ENCODE measurements around the gene CDKL2. TPM values are rescaled to one million over a fixed set of nuclear protein-coding genes. Genes with fewer than 3 reads are reported as not detected.

The CDKL2 gene
- total RNA-seq, 1 donor from 2014 or later, result not detected

- no peaks in the 10 kb centered on the region for H3K27me3 Mint-ChIP-seq
- no peak for DNase-seq
- TF ChIP-seq CTCF (IDR thresholded peaks at IDR 0.05), result no peak
Measured at GRCh38 chr4:75612306-75612705, 18.0 kb downstream of the CDKL2 start.

GRCh38 chr4:75605928-75606327 lies 24.4 kb downstream of the CDKL2 start:
- Mint-ChIP-seq H3K9me3 (no peaks in the 10 kb centered on the region), H3K4me1 (no peaks in the 10 kb centered on the region), H3K27me3 (peaks cover 7% of the 10 kb centered on the region), H3K4me3 (no peak overlapping the region), H3K27ac (no peak overlapping the region), H3K36me3 (ENCODE audit: low read depth) (no peaks in the 10 kb centered on the region)
- TF ChIP-seq CTCF (IDR thresholded peaks at IDR 0.05), result no peak
- no peak for DNase-seq
- CTCF ChIA-PET, result no interaction called here
- POLR2A ChIA-PET, result no interaction called here
- intact Hi-C loops (cut with micrococcal nuclease), result no loop called here
- ATAC-seq (ENCODE audit: low read depth), result no peak

More at GRCh38 chr4:75612306-75612705, 18.0 kb downstream of the CDKL2 start:
- no peak overlapping the region for H3K4me3 Mint-ChIP-seq
- H3K27ac Mint-ChIP-seq, result no peak overlapping the region
- H3K9me3 Mint-ChIP-seq, result no peaks in the 10 kb centered on the region
- POLR2A ChIA-PET, result no interaction called here
- no peak for ATAC-seq (ENCODE audit: low read depth)
- CTCF ChIA-PET, result no interaction called here
- peaks cover 4% of the 10 kb centered on the region for H3K4me1 Mint-ChIP-seq
- no peaks in the 10 kb centered on the region for H3K36me3 Mint-ChIP-seq (ENCODE audit: low read depth)
- intact Hi-C loops (cut with micrococcal nuclease), result no loop called here

DNA sequence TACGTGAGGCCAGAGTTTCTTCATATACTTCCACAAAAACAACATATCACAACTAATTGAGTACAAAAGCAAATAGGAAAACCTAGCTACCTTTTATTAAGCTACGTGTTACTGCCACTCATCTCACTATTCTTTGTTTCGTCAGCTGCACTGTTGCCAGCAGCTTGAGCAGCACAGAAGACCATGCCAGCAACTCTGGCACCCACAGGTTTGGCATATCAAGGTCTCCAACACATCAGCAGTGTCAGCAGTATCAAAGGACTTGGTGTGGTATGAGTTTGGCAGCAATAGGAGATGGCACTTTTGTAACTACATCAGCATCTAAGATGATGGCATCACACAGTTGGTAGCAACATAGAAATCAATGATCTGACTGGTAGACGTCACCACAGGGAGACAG lies 30.7 kb downstream of the CDKL2 start:
- Mint-ChIP-seq H3K4me3 (no peak overlapping the region), H3K4me1 (no peaks in the 10 kb centered on the region), H3K36me3 (ENCODE audit: low read depth) (no peaks in the 10 kb centered on the region), H3K27ac (no peak overlapping the region), H3K9me3 (no peaks in the 10 kb centered on the region), H3K27me3 (peaks cover 7% of the 10 kb centered on the region)
- no peak for ATAC-seq (ENCODE audit: low read depth)
- TF ChIP-seq CTCF (IDR thresholded peaks at IDR 0.05), result no peak
- ChIA-PET CTCF (no interaction called here), POLR2A (interaction anchor here (0.7 kb wide), 1 partner anchor 120 kb away, joined by 3 read pairs; no protein-coding TSS in a partner anchor)
- no peak for DNase-seq
- intact Hi-C loops (cut with micrococcal nuclease), result no loop called here

DNA sequence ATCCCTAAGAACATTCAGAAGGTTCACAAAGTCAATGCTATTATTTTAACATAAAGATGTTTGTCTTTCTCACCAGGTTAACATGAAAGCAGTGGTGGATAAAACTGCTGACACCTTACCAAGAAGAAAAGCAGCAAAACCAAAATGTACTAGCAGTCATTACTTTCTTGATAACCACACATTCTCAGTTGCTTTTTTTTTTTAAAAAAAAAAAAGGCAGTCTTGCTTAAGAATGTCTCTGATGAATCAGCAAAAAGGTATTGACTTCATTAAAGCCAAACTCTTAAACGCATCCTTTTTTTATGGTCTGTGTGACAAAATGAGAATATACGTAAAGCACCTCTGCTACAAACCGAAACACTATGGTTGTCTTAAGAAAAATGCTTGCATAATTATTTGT lies 31.9 kb downstream of the CDKL2 start:
- peaks cover 4% of the 10 kb centered on the region for H3K27me3 Mint-ChIP-seq
- ATAC-seq (ENCODE audit: low read depth) (no peak), DNase-seq (no peak)
- ChIA-PET CTCF (no interaction called here), POLR2A (no interaction called here)
- no peaks in the 10 kb centered on the region for H3K4me1 Mint-ChIP-seq
- no peaks in the 10 kb centered on the region for H3K9me3 Mint-ChIP-seq
- H3K27ac Mint-ChIP-seq, result no peak overlapping the region
- TF ChIP-seq CTCF (IDR thresholded peaks at IDR 0.05), result no peak
- intact Hi-C loops (cut with micrococcal nuclease), result no loop called here
- no peak overlapping the region for H3K4me3 Mint-ChIP-seq
- H3K36me3 Mint-ChIP-seq (ENCODE audit: low read depth), result no peaks in the 10 kb centered on the region

GRCh38 chr4:75596061-75596460 lies 34.3 kb downstream of the CDKL2 start:
- Mint-ChIP-seq H3K36me3 (ENCODE audit: low read depth) (no peaks in the 10 kb centered on the region), H3K27me3 (peaks cover 4% of the 10 kb centered on the region), H3K9me3 (no peaks in the 10 kb centered on the region), H3K27ac (no peak overlapping the region), H3K4me3 (no peak overlapping the region), H3K4me1 (no peaks in the 10 kb centered on the region)
- CTCF ChIA-PET, result no interaction called here
- POLR2A ChIA-PET, result no interaction called here
- DNase-seq, result no peak
- intact Hi-C loops (cut with micrococcal nuclease), result no loop called here
- no peak for TF ChIP-seq CTCF (IDR thresholded peaks at IDR 0.05)
- no peak for ATAC-seq (ENCODE audit: low read depth)

Measured in activated B cell treated with CpG ODN at 0.5 μM for 24 hours (primary cell).